KBM-7 (cell line): Measurements from ENCODE around the gene THAP8.

Source experiments
- DNase-seq: peaks from one replicate; pipeline ENCODE4 v3.0.0-alpha.2; 2015
- in situ Hi-C: fragments of 300-500 bp; cut with MboI; formaldehyde crosslinking; loops from 2 replicates; pipeline ENCODE4 v1.14.3; 2020; ENCODE audit warnings: low sequenced_read_pairs, low pct_unique_long_range_greater_than_20kb, mixed read lengths

The THAP8 gene

DNA sequence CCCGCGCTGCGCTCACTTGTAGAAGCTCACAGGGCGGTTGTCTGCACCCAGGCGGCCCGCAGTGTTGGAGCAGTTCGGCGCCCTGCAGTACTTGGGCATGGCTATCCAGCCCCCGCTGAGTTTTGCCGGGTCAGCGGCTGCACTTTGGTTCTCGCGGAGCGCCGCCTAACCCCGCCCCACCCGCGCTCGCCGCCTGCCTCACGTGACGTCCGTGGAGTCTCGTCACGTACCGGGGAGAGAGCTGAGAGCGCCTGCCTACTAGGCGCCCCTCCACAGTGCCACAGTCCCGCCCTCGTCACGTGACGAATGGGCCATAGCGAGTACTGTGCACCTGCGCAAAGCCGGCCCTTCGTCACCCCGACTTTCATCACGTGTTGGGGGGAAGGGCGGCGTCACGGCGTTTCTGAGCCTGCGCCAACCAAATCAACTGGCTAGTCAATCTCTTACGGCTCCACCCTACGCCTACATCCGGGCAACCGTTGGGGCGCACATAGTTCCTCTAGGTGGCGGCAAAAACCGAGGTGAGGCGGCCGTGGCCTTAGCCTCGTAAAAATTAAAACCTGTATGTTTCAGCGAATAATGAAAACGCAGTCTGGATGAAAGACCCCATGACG, at the start of gene THAP8:
THAP8 (minus strand) TSS at position 167 of the 614 bp plus-strand sequence; CDS start at position 99, 68 bp downstream.
- peak; percentile 99 for DNase-seq
- in situ Hi-C loops: no loop called here

- in situ Hi-C loops: no loop called here
- DNase-seq: no peak
Measured at GRCh38 chr19:36103040-36103626, 49.0 kb upstream of the THAP8 start.

DNA sequence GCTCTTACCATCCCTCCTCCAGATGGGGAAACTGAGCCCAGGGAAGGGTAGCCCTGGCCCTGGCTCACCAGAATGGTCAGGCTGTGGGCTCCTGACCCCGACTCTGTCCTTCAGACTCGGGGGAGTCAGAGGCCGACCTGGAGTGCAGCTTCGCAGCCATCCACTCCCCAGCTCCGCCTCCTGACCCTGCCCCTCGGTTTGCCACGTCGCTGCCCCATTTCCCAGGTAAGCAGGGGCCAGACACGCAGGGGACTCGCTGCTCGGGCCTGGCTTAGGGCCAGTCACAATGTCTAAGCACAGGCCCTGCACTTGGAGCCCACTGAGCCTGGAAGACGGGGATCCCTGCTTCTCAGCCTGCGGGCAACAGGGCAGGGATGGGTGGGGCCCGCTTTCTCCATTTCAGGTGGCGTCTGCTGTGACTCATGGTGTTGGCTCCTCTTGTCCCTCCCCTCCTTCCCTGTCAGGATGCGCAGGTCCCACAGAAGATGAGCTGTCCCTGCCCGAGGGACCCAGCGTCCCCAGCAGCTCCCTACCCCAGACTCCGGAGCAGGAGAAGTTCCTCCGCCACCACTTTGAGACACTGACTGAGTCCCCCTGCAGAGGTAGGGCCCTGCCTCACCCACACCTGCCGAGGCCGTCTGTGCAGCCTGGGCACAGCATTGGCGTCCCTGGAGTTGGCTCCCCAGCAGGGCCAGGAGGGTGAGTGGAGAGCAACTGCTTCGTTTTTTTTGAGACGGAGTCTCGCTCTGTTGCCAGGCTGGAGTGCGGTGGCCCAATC, 47.7 kb upstream of the THAP8 start:
- in situ Hi-C loops: no loop called here

DNA sequence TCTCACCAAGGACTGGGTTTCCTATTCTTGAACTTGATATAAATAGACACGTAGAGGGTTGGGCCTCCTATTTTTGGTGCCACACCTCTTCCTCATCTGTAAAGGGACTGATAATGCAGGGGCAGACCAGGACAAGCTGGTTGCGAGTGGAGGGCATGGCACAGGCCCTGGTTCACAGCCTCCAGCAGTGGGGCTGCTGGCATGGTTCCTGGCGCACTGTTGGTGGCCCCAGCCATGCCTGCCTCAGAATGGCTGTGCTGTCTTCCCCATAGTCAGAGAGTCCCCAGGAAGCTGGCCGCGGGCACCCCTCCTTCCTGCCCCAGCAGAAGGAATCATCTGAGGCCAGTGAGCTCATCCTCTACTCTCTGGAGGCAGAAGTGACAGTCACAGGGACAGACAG, 46.4 kb upstream of the THAP8 start:
- DNase-seq: no peak
- in situ Hi-C loops: no loop called here

More for the DNA sequence above, 47.7 kb upstream of the THAP8 start:
- DNase-seq: no peak

GRCh38 chr19:36099166-36099785, 45.2 kb upstream of the THAP8 start:
- no peak for DNase-seq
- in situ Hi-C loops: no loop called here

GRCh38 chr19:36097036-36097435, 43.0 kb upstream of the THAP8 start:
- in situ Hi-C loops: no loop called here

DNA sequence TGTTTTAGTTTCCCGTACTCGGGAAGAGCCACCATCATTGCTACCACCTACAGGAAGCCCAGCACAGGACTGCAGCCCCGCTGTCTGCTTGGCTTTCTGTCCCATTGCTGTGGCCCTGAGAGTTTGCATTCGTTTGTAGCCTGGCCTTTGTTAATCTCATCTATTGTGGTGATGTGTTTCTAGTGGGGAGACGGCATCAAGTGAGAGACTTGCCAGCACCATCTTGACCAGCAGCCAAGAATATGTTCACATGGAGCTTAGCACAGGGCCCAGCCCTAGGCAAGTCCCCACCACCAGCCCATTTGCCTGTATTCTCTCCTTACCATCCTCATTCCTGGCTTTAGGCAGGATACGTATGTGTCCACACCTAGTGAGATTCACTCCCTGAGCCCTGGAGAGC, 39.6 kb upstream of the THAP8 start:
- in situ Hi-C loops: no loop called here
- no peak for DNase-seq

More at GRCh38 chr19:36097036-36097435, 43.0 kb upstream of the THAP8 start:
- DNase-seq: no peak

- in situ Hi-C loops: no loop called here
- DNase-seq: no peak
Measured at GRCh38 chr19:36093146-36093662, 39.1 kb upstream of the THAP8 start.

DNA sequence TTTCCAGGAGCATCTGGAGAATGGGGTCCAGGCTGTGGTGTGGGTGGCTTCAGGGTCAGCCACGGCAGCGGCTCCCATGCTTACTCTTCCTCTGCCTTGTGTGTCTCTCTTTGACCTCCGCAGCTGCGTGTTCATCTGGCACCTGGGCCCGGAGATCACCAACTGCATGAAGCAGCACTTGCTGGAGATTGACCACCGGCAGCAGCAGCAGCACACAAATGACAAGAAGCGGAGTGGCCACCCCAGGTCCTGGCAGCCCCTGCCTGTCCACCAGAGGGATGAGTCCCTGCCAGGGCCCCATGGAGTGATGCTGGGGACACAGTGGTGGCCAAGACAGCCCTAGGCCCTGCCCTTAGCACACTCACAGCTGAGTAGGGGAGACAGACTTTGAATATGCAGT, 38.5 kb upstream of the THAP8 start:
- no peak for DNase-seq
- in situ Hi-C loops: no loop called here

GRCh38 chr19:36090910-36091695, 37.0 kb upstream of the THAP8 start:
- in situ Hi-C loops: no loop called here
- no peak for DNase-seq

- in situ Hi-C loops: no loop called here
- no peak for DNase-seq
Measured at GRCh38 chr19:36089847-36090246, 35.8 kb upstream of the THAP8 start.

DNA sequence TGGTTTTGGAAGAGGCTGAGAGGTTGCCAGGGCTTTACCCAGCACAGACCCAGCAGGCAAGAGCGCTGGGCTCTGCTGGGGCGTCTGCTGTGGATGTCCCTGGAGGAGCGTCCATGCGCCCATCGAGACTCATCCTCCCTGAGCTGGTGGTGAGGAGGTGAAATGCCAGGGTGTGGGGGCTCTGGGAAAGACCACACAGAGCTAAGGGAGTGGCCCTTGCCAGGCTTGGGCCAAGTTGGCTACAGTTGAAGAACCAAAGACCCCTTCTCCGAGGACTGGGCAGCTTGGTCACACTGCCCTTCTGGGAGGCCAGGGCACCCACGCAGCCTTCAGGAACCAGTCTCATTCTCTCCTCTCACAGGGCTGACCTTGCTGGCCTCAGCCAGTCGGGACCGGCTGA, 32.2 kb upstream of the THAP8 start:
- in situ Hi-C loops: no loop called here
- no peak for DNase-seq

DNA sequence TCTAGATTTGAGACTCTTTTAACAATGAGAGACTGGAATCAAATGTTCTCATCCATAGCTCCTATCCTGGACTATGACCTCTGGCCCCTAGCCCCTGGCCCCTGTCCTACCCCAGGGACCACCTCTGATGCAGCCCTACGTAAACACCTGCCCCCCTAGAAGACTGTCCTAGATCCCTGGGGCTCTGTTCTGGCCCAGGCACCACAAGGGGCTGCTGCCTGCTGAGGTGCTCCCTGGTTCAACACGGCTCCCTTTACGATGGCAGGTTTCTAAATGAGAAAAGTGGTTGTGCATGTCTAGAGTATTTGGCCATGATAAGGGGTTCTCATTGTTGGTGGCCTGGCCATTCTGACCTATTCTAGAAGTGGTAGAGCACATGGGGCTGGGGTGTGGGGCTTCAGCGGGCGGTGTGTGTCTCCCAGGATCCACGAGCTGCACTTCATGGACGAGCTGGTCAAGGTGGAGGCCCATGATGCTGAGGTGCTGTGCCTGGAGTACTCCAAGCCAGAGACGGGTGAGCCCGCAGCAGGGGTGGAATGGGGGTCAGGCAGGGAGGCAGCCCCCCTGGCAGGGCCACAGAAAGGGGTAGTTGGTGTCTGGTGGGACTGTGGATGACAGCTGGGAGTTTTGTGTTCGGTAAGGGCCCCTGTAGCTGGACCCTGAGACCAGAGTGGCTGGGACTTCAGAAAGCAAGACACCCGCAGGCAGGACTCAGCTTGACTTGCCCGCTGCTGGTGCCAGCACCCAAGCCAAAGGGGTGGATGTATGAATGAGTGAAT, 30.3 kb upstream of the THAP8 start:
- no peak for DNase-seq
- in situ Hi-C loops: no loop called here

GRCh38 chr19:36082916-36083315, 28.8 kb upstream of the THAP8 start:
- in situ Hi-C loops: no loop called here
- DNase-seq: no peak

DNA sequence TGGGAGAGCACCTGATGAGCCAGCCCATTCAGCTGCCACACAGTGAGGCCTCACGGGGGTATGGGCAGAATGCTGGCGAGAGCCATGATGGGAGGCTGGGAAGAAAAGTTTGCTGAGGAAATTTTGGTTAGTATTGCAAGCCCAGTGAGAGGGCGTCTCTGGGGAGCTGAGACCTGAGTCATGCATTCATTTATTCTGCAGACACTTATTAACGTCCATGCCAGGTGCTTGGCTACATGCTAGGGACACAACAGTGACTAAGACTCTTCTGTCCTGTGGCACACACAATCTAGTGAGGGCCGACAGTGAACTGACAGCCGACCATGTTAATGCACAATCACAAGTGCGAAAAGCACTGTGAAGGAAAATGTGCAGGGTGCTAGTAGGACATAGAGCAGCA, 27.8 kb upstream of the THAP8 start:
- in situ Hi-C loops: no loop called here
- no peak for DNase-seq

- no peak for DNase-seq
- in situ Hi-C loops: no loop called here
Measured at GRCh38 chr19:36081385-36081784, 27.3 kb upstream of the THAP8 start.

DNA sequence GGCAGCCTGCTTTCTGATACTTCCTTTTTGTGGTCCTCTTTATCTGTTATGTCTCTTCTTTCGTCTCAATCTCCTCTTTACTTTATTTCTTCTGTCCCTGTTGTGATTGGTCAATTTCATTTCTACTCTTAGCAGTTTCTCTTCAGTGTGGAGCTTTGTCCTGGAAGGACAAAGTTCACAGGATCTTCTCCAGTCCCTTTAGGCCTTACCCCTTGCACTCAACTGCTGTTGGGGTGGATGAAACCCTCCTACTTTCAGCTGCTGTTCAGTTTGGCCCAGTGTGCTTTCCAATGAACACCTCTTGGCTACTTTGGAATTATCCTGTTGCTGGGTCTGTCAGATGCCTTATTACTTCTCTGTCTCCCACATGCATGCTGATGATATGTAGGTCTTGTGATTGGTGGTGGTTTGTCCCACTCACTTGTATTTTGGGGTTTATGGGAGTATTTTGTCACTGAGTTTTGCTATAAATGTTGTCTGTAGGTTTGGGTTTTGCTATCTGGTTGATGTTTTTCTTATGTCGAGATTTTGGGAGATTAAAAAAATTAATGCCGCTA, 25.4 kb upstream of the THAP8 start:
- in situ Hi-C loops: no loop called here
- DNase-seq: no peak
